Measurements from ENCODE around the gene SPPL2A.

GRCh38 chr15:50764461-50765194 lies 878 bp downstream of the SPPL2A start:
- TF ChIP-seq POLR2A (IDR thresholded peaks at IDR 0.05; ENCODE audit: low read depth, low read length) (no peak), POLR2AphosphoS5 (IDR thresholded peaks at IDR 0.05; ENCODE audit: low read depth, low read length) (no peak)
